Neuronal stem cell (in vitro differentiated cells): ENCODE data around the gene CCDC73.
"Not testable (repeated sequence)": the region's sequence is repeated elsewhere in the genome, so short reads cannot be mapped to it uniquely, and the experiment has no call there.

Source experiments
- DNase-seq: peaks from one replicate; pipeline ENCODE4 v3.0.0-alpha.2; 2013; ENCODE audit warnings: low spot score
- H2AFZ ChIP-seq: one replicate; pipeline ENCODE4 v1.6.1; 2013; ENCODE audit warnings: mild to moderate bottlenecking, low read length, inconsistent platforms
- H2AK5ac ChIP-seq: 2 replicates; pipeline ENCODE4 v1.6.1; 2013; ENCODE audit warnings: low read depth, mild to moderate bottlenecking, inconsistent platforms, low read length, moderate library complexity, mixed read lengths
- H2BK120ac ChIP-seq: 2 replicates; pipeline ENCODE4 v1.6.1; 2013; ENCODE audit warnings: low read depth, mild to moderate bottlenecking, inconsistent platforms, low read length, moderate library complexity, mixed read lengths
- H2BK12ac ChIP-seq: one replicate; pipeline ENCODE4 v1.6.1; 2013; ENCODE audit warnings: low read length, inconsistent platforms
- H2BK15ac ChIP-seq: 2 replicates; pipeline ENCODE4 v1.6.1; 2013; ENCODE audit warnings: mild to moderate bottlenecking, low read length, inconsistent platforms, mixed read lengths
- H2BK5ac ChIP-seq: one replicate; pipeline ENCODE4 v1.6.1; 2013; ENCODE audit warnings: inconsistent platforms, mild to moderate bottlenecking, low read length, moderate library complexity
- H3K14ac ChIP-seq: one replicate; pipeline ENCODE4 v1.6.1; 2013; ENCODE audit warnings: low read length, inconsistent platforms
- H3K18ac ChIP-seq: 2 replicates; pipeline ENCODE4 v1.6.1; 2013; ENCODE audit warnings: low read length, inconsistent platforms
- H3K23ac ChIP-seq: 2 replicates; pipeline ENCODE4 v1.6.1; 2013; ENCODE audit warnings: low read depth, mild to moderate bottlenecking, mixed read lengths, low read length, inconsistent platforms; ENCODE audit not compliant: poor library complexity
- H3K27ac ChIP-seq: replicated peaks from 3 replicates; pipeline ENCODE4 v1.5.1; 2013; ENCODE audit warnings: low read length, inconsistent platforms
- H3K27me3 ChIP-seq, 3 experiments: 2 replicates each; pipeline ENCODE4 v1.6.1; 2013; ENCODE audit warnings: low read length in 3 of 3, mild to moderate bottlenecking in 2 of 3, inconsistent platforms in 1 of 3, low read depth in 1 of 3, mixed read lengths in 1 of 3, moderate library complexity in 1 of 3; ENCODE audit not compliant: control insufficient read depth in 3 of 3, insufficient read depth in 3 of 3
- H3K36me3 ChIP-seq, 2 donors: replicated peaks in 1 of 2; 2 replicates each; pipeline ENCODE4 v1.6.1; 2013; ENCODE audit warnings: low read length in 2 of 2; ENCODE audit not compliant: control insufficient read depth in 2 of 2, insufficient read depth in 2 of 2
- H3K4ac ChIP-seq: 2 replicates; pipeline ENCODE4 v1.6.1; 2013; ENCODE audit warnings: inconsistent platforms, mild to moderate bottlenecking, low read length, moderate library complexity
- H3K4me1 ChIP-seq, 2 donors: 1 replicate in 1 of 2; 2 replicates in 1 of 2; pipeline ENCODE4 v1.6.1; 2013; ENCODE audit warnings: low read length in 2 of 2, low read depth in 1 of 2; ENCODE audit not compliant: control insufficient read depth in 2 of 2, insufficient read depth in 1 of 2
- H3K4me2 ChIP-seq: one replicate; pipeline ENCODE4 v1.6.1; 2013; ENCODE audit warnings: mild to moderate bottlenecking, low read length, inconsistent platforms; ENCODE audit not compliant: insufficient read depth, poor library complexity, severe bottlenecking
- H3K4me3 ChIP-seq, 2 donors: 2 replicates each; pipeline ENCODE4 v1.5.1; 2013; ENCODE audit warnings: low read length in 2 of 2, mild to moderate bottlenecking in 2 of 2, inconsistent platforms in 1 of 2, moderate library complexity in 1 of 2
- H3K79me1 ChIP-seq: one replicate; pipeline ENCODE4 v1.6.1; 2013; ENCODE audit warnings: low read depth, mild to moderate bottlenecking, inconsistent platforms, low read length, moderate library complexity
- H3K9ac ChIP-seq: one replicate; pipeline ENCODE4 v1.6.1; 2013; ENCODE audit warnings: mild to moderate bottlenecking, low read depth, low read length, inconsistent platforms; ENCODE audit not compliant: poor library complexity
- H3K9me3 ChIP-seq, 2 donors: replicated peaks in 1 of 2; 2 replicates each; pipeline versions ENCODE3 to v1.6.1; 2013; ENCODE audit warnings: low read length in 2 of 2, mild to moderate bottlenecking in 2 of 2, inconsistent platforms in 1 of 2, low read depth in 1 of 2, mixed read lengths in 1 of 2, moderate library complexity in 1 of 2; ENCODE audit not compliant: control insufficient read depth in 2 of 2, insufficient read depth in 1 of 2
- H4K8ac ChIP-seq: one replicate; pipeline ENCODE4 v1.6.1; 2013; ENCODE audit warnings: low read depth, mild to moderate bottlenecking, inconsistent platforms, low read length, moderate library complexity
- H4K91ac ChIP-seq: one replicate; pipeline ENCODE4 v1.6.1; 2013; ENCODE audit warnings: low read length, low read depth, mild to moderate bottlenecking, inconsistent platforms; ENCODE audit not compliant: poor library complexity
- WGBS, 2 donors: extraction: QIAGEN DNeasy Blood & Tissue Kit; methylation state at CpG; one replicate each; pipeline ENCODE4 v1.1.7; 2013; ENCODE audit warnings: missing lambda C conversion rate in 2 of 2, mixed read lengths in 1 of 2; ENCODE audit not compliant: insufficient read length in 2 of 2, insufficient replicate concordance in 1 of 2; ENCODE audit errors: extremely low coverage in 2 of 2; 5-methylcytosine and 5-hydroxymethylcytosine counted together

The CCDC73 gene

DNA sequence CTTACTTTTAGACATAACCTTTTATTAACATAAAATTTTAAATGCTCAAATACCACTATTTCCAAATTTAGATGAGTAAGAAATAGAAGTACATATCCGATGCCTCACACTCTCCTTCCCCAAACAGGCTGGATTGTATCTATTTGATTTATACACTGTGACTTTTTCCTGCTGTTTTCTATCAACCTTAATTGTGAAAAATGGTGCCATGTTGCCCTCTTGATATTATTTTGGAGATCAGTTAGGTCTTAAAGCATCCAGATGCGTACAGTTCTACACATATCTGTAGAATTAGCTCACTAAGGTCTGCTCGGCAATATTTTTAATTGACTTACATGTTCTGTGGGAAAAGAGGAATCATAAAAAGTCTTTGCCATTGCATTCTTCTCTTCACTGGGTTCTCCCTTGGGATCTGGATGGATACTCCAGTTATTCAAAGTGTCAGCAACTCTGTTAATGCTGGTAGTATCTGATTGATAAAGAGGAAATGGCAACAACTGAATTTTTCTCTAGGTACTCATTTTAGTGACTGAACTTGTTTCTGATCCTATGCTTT is 183.6 kb downstream of the CCDC73 start:
- H2BK5ac ChIP-seq = no peak overlapping the region
- H3K9me3 ChIP-seq = peaks cover 2 to 13% of the 10 kb centered on the region in 2 donors
- H3K4ac ChIP-seq = no peak overlapping the region
- no peak overlapping the region for H2BK15ac ChIP-seq
- H3K9ac ChIP-seq = no peak overlapping the region
- no peak for DNase-seq
- H2AK5ac ChIP-seq = no peak overlapping the region
- no peak overlapping the region for H2AFZ ChIP-seq
- H3K27me3 ChIP-seq = no peaks in the 10 kb centered on the region
- no peak overlapping the region for H3K4me2 ChIP-seq
- no peak overlapping the region for H3K14ac ChIP-seq
- H3K23ac ChIP-seq = no peak overlapping the region
- H4K8ac ChIP-seq = no peak overlapping the region
- H3K18ac ChIP-seq = no peak overlapping the region
- no peak overlapping the region for H3K27ac ChIP-seq
- no peaks in the 10 kb centered on the region for H3K4me1 ChIP-seq
- WGBS, 2 donors = no CpG with 5 or more reads among the region's 3 CpGs
- H3K36me3 ChIP-seq = peaks cover 0 to 7% of the 10 kb centered on the region in 2 donors
- no peak overlapping the region for H3K4me3 ChIP-seq
- H2BK12ac ChIP-seq = no peak overlapping the region
- no peak overlapping the region for H2BK120ac ChIP-seq
- H4K91ac ChIP-seq = no peak overlapping the region
- no peaks in the 10 kb centered on the region for H3K79me1 ChIP-seq

- H2BK15ac ChIP-seq, H4K8ac ChIP-seq, H3K4me1 ChIP-seq, H2BK5ac ChIP-seq, H2AFZ ChIP-seq, H2AK5ac ChIP-seq, H2BK120ac ChIP-seq, DNase-seq, H3K4ac ChIP-seq, H3K79me1 ChIP-seq, H2BK12ac ChIP-seq, H3K23ac ChIP-seq, H3K27ac ChIP-seq, H3K27me3 ChIP-seq, H3K18ac ChIP-seq, H3K9ac ChIP-seq, H4K91ac ChIP-seq, H3K4me2 ChIP-seq, H3K4me3 ChIP-seq: not testable (repeated sequence)
- no CpG with 5 or more reads among the region's 4 CpGs for WGBS, 2 donors
- peaks cover 4 to 26% of the 10 kb centered on the region in 2 donors for H3K36me3 ChIP-seq
- H3K14ac ChIP-seq = peak overlapping the region; percentile 71
- peaks cover 2 to 13% of the 10 kb centered on the region in 2 donors for H3K9me3 ChIP-seq
Measured at GRCh38 chr11:32608826-32609225, 185.6 kb downstream of the CCDC73 start.

- Histone ChIP-seq H2BK15ac (no peak overlapping the region), H3K4ac (no peak overlapping the region), H3K14ac (no peak overlapping the region), H3K27ac (no peak overlapping the region), H3K18ac (no peak overlapping the region), H3K9me3 (peaks cover 2 to 13% of the 10 kb centered on the region in 2 donors), H4K91ac (no peak overlapping the region), H2AFZ (no peak overlapping the region), H2BK5ac (no peak overlapping the region), H2BK120ac (no peak overlapping the region), H3K4me2 (no peak overlapping the region), H3K36me3 (peaks cover 9 to 52% of the 10 kb centered on the region in 2 donors), H3K9ac (no peak overlapping the region), H3K4me1 (no peaks in the 10 kb centered on the region), H3K4me3 (no peak overlapping the region), H4K8ac (no peak overlapping the region), H2AK5ac (no peak overlapping the region), H3K79me1 (no peaks in the 10 kb centered on the region), H3K27me3 (no peaks in the 10 kb centered on the region), H2BK12ac (no peak overlapping the region), H3K23ac (no peak overlapping the region)
- DNase-seq = no peak
Measured at GRCh38 chr11:32606220-32606619, 188.2 kb downstream of the CCDC73 start.

DNA sequence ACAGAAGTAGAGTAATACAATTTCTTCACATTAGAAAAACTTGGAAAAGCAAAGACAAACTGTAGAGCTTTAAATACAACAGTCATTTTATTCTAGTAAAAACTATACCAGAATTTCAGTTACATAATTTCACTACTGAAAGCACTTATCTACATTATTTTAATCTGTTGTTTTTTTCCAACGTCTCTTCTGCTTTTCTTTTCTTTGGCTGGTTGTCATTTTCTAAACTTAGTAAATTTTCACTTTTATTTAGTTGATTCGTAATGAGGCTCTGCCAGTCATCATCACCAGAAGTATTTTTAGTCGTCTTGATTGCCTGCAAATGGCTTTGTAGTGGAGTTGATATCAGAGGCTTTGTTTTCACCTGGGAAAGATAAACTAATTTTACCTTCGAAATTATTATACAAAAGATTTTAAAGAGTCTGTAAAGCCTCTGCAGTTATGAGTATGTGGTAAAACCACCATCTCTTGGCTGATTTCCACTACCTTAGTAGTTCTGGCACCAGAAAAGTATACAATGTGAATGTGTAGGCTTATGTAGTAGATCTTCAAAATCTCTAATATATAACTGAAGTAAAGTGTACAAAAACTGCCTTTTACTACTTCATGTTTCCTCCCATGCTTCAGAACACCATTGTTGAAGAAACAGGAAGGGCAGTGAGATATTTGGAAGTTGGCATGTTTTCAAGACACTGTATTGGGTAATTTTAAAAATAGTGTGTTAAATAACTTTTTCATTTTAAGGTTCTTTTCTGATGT is 191.6 kb downstream of the CCDC73 start:
- H3K9me3 ChIP-seq = peaks cover 0 to 4% of the 10 kb centered on the region in 2 donors
- H3K23ac ChIP-seq = no peak overlapping the region
- no peak overlapping the region for H4K8ac ChIP-seq
- H3K4me2 ChIP-seq = no peak overlapping the region
- H3K79me1 ChIP-seq = no peaks in the 10 kb centered on the region
- no peak overlapping the region for H2BK5ac ChIP-seq
- H3K36me3 ChIP-seq = peaks cover 9 to 86% of the 10 kb centered on the region in 2 donors
- no peak overlapping the region for H3K18ac ChIP-seq
- no peak overlapping the region for H3K4me3 ChIP-seq
- DNase-seq = no peak
- H3K14ac ChIP-seq = no peak overlapping the region
- H2BK15ac ChIP-seq = no peak overlapping the region
- H3K27me3 ChIP-seq = no peaks in the 10 kb centered on the region
- H2AK5ac ChIP-seq = no peak overlapping the region
- no peak overlapping the region for H4K91ac ChIP-seq
- H2AFZ ChIP-seq = no peak overlapping the region
- H3K4ac ChIP-seq = no peak overlapping the region
- no CpG with 5 or more reads among the region's 4 CpGs for WGBS, 2 donors
- no peak overlapping the region for H2BK120ac ChIP-seq
- peaks cover 0 to 2% of the 10 kb centered on the region in 2 donors for H3K4me1 ChIP-seq
- no peak overlapping the region for H3K9ac ChIP-seq
- H3K27ac ChIP-seq = no peak overlapping the region
- no peak overlapping the region for H2BK12ac ChIP-seq
